ENCODE measurements around the gene HMX2. TPM values are rescaled to one million over a fixed set of nuclear protein-coding genes. Genes with fewer than 3 reads are reported as not detected.

HMX2 gene
- total RNA-seq, 6 experiments from 2014 or later: not detected

- WGBS (ENCODE audit: insufficient coverage, low coverage, low lambda C conversion rate, missing lambda C conversion rate): 71% methylated on average over 9 of the region's 9 CpGs
- intact Hi-C loops (cut with DNase I): no loop called here
- ATAC-seq (no peak), DNase-seq (no peak)
- H3K36me3 ChIP-seq: no peaks in the 10 kb centered on the region
- no peaks in the 10 kb centered on the region for H3K9me3 ChIP-seq
- TF ChIP-seq POLR2A (IDR thresholded peaks at IDR 0.05) (no peak), CTCF (IDR thresholded peaks at IDR 0.05) (no peak)
- H3K27ac ChIP-seq: no peak overlapping the region
- H3K4me3 ChIP-seq: no peak overlapping the region
- H3K27me3 ChIP-seq: no peaks in the 10 kb centered on the region
- H3K4me1 ChIP-seq: no peaks in the 10 kb centered on the region
These were observed 44.0 kb upstream of the HMX2 start for GRCh38 chr10:123103944-123104343.

GRCh38 chr10:123109466-123109865 is 38.5 kb upstream of the HMX2 start:
- 38% methylated on average over 4 of the region's 7 CpGs for WGBS (ENCODE audit: insufficient coverage, low coverage, low lambda C conversion rate, missing lambda C conversion rate)
- Histone ChIP-seq H3K36me3 (no peaks in the 10 kb centered on the region), H3K27me3 (no peaks in the 10 kb centered on the region), H3K4me3 (no peak overlapping the region), H3K9me3 (no peaks in the 10 kb centered on the region), H3K27ac (no peak overlapping the region), H3K4me1 (no peaks in the 10 kb centered on the region)
- no peak for TF ChIP-seq POLR2A (IDR thresholded peaks at IDR 0.05)
- TF ChIP-seq CTCF (IDR thresholded peaks at IDR 0.05): no peak
- no peak for DNase-seq
- intact Hi-C loops (cut with DNase I): no loop called here
- no peak for ATAC-seq

- no peak overlapping the region for H3K27ac ChIP-seq
- H3K27me3 ChIP-seq: no peaks in the 10 kb centered on the region
- 34% methylated on average over 14 of the region's 26 CpGs for WGBS (ENCODE audit: insufficient coverage, low coverage, low lambda C conversion rate, missing lambda C conversion rate)
- no peak for TF ChIP-seq POLR2A (IDR thresholded peaks at IDR 0.05)
- TF ChIP-seq CTCF (IDR thresholded peaks at IDR 0.05): no peak
- ATAC-seq: no peak
- H3K36me3 ChIP-seq: no peaks in the 10 kb centered on the region
- H3K4me1 ChIP-seq: no peaks in the 10 kb centered on the region
- DNase-seq: no peak
- no peaks in the 10 kb centered on the region for H3K9me3 ChIP-seq
- no peak overlapping the region for H3K4me3 ChIP-seq
- intact Hi-C loops (cut with DNase I): no loop called here
These were observed 30.1 kb upstream of the HMX2 start for GRCh38 chr10:123117644-123118417.

- H3K4me3 ChIP-seq: no peak overlapping the region
- intact Hi-C loops (cut with DNase I): no loop called here
- DNase-seq (no peak), ATAC-seq (no peak)
- H3K36me3 ChIP-seq: no peaks in the 10 kb centered on the region
- H3K27ac ChIP-seq: no peak overlapping the region
- no peaks in the 10 kb centered on the region for H3K9me3 ChIP-seq
- 40% methylated on average over 2 of the region's 8 CpGs for WGBS (ENCODE audit: insufficient coverage, low coverage, low lambda C conversion rate, missing lambda C conversion rate)
- TF ChIP-seq POLR2A (IDR thresholded peaks at IDR 0.05) (no peak), CTCF (IDR thresholded peaks at IDR 0.05) (no peak)
- H3K27me3 ChIP-seq: no peaks in the 10 kb centered on the region
- H3K4me1 ChIP-seq: no peaks in the 10 kb centered on the region
These were observed 28.9 kb upstream of the HMX2 start for GRCh38 chr10:123119081-123119480.

All from right lobe of liver (tissue), 6 donors.